NOMO-1 treated with dmso at 0.1 percent for 144 hours (cell line): ENCODE results near the gene FBXO31.

Experiments
- DNase-seq: peaks from one replicate; lab custom pipeline; 2025; ENCODE audit not compliant: unreplicated experiment; lab: John Stamatoyannopoulos, UW

Gene FBXO31

DNA sequence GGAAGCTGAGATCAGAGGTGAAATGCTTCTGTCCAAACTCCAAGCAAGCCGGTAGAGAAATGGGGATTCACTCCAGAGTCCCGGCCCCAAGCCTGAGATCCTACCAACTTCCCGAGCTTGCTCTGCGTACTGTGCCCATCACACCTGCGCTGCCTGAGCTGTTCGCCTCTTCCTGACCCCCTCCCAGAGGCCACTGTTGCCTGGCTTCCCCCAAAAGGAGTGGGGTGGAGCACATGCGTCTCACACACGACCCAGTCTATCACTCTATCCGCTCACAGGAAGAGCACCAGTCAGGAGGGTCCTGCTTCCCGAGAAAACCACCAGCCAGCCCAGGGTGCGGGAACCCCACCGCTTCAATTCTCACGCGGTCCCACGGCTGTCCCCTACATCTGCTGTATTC is 52.9 kb downstream of the FBXO31 start:
- no peak for DNase-seq

GRCh38 chr16:87330257-87330624 is 53.3 kb downstream of the FBXO31 start:
- DNase-seq, result no peak

DNA sequence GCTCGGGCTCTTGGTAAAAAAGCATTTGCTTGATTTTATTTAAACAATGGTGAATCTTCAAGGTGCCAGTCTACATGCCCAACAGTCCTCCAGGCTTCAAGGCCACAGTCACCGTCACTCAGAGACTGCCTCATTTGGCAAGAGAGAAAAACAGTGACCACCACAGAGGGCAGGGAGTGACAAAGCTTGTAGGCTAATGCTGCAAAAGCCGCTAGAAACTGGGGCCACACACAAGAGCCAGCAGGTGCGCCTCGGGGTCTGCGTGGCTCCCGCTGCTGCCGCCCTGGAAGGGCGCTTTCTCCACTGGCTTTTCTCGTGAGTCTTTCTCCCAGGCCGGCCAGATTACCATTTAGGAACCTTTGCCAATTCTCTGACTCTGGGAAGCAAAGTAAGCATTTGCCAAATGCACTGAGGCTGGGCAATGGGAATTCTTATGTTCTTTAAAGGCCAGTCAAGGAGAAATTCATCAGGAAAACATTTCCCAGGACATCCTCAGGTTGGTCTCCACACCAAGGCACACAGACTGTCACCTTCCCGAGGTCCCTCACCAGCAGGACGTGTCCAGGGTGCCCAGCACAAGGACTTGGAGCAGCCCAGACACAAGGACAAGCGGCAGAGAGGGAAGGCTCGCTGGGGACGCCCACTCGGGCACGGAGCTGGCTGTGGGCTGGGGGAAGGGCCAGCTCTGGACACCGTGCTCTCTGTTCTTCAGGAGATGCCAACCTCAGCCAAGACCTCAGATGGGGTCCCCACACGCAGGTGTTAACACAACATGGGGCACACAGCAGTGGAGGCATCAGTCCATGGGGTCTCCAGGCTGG is 53.9 kb downstream of the FBXO31 start:
- DNase-seq, result no peak

- no peak for DNase-seq
These were observed 54.7 kb downstream of the FBXO31 start for GRCh38 chr16:87328846-87329245.

DNA sequence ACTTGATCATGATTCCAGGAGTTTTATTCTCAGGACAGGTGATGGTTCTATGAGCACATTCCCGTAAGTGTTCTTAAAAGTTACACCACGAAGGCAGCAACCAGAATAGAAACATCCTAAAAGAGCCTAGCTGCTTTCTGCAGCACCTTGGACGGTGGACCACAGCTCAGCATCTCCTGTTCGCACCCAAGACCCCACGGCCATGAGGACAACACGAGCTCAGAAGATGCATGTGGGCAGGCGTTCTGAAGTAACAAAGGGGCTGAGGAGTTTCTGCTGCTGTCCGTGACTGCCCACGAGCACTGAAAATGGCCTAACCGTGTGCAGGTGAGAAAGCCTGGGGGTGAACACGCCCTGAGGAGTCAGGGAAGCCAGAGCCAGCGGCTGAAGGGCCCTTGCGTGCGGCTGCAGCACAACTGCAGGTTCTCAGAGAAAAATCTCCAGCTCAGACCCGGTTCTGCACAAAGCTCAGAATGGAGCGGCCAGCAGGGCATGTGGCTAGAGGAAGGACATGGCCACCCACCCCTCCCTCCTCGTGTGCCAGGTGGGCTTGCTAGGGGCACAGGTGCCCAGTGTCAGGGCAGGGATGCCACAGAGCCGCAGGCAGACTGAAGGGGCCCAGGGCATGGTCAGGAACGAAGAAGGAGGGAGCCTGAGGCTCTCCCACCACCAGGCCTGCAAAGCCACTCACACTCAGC is 55.6 kb downstream of the FBXO31 start:
- DNase-seq, result no peak

GRCh38 chr16:87326151-87326571 is 57.4 kb downstream of the FBXO31 start:
- DNase-seq, result no peak

DNA sequence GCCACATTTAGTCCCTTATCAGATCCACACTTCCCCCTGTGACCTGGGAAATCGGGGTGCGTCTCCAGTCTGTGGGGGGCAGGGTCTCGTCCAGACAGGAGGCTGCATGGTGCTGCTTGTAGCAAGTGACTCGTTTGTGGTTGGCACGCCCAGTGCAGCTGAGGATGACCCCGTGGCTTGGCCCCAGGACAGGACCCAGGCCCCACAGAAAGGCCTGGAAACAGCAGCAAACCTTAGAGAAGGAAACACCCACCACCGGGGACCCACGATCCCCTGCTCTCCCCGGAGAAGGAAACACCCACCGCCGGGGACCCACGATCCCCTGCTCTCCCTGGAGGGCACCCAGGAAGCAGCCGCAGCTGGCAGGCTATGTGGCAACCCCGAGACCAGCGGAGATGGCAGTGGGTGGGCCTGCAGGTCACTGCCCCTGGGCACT is 58.1 kb downstream of the FBXO31 start:
- no peak for DNase-seq

DNA sequence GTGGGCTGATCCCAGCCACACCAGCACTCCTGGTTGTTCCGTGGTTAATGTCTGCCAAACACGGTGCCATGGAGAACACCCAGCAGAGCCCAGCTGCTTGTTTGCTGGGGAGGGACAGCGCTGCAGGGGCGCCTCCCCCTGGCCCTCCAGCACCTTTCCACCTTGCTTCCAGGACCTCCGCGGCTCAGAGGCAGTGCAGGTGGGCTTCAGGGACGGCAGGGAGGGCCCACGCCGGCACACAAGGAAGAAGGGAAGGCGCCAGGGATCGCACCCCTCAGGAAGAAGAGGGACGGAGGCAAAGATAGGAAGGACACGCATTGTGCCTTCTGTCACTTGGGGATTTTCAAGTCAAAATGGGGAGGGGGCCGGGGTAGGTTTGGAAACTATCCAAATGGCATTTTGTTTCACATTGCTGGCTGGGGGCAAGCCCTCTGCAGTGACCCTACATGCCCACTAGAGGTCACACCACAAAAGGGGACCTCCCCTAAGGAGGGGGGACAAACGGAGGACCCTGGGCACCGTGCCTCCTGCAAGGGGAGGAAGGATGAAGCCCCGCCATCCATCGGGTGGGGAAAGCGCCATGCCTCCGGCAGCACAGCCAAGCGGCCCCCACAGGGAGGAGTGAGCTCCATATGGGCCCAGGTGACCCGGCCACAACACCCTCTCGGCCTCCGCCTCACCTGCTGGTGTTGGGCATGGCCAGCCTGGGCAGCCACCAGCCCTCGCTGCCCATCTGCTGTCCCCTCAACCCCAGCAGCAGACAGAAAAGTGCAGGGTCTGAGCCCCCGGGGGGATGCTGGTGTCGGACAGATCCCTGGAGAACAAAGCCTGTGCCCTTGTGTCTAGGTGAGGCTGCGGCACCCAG is 58.9 kb downstream of the FBXO31 start:
- DNase-seq, result no peak

DNA sequence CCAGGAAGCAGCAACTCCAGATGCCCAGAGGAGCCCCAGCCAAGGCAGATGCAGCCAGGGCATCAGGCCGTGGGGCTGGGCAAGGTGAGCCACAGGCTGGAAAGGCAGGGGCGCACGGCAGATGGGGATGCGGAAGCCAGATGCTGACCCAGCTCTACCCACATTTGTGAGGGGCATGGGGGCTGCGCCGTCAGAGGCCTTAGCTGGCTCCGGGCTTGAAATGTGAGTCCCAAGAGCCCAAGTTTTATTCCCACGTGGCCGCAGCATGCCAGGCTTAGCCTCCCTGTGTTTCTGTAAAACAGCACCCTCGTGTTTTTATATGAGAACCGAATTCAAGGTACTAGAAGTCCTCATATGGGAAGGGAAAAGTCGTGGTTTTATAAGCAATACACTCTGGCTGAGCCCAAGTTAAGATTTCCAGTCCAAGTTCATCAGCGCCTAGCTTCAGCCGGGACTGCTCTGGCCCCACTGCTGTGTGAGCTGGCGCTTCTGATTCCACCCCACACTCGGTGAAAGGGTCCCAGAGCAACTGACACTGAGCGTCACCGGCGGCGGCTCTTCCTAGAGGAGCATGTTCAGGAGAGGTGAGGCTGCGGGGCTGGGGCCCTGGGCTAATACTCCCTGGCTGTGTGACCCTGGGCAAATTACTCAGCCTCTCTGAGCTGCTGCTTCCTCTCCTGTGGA is 59.7 kb downstream of the FBXO31 start:
- no peak for DNase-seq

DNA sequence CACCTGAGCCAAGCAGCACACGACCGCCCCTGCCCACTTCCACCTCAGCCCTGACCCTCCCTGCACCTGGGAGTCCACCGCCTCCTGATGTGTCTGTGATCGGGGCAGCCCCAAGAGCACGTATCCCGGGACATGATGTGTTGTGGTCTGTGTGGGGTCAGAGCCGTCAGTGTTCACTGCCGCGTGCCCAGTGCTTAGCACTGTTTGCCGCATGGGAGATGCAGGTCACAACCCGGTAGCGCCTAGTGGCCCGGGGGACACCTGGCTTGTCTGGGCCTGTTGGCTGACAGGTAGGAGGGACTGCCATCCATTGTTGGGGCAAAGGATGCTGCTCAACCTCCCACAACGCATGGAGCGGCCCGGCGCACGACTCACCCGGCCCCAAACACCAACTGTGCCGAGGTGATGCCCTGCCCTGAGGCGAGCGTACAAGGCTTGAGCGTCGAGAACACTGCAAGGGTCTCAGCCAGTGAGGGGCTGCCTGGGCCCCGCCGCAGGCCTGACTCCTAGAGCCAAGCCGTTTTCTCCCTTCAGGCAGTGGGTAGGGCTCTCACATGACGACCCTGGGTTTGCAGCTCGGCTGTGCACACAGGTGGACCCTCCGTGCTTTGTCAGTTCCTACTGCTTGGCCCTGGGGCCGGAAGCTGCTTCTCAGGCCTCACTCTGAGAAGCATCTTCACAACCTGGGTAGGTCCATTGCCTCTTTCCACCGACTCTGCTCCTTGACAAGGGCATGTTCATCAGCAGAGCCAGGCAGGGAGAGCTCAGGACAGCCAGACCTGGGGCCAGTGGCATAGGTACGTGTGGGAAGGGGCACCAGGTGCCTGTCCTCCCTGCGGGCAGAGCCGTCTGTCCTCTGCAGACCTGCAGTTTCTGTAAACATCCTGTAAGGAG is 60.5 kb downstream of the FBXO31 start:
- DNase-seq, result no peak

GRCh38 chr16:87322360-87322759 is 61.2 kb downstream of the FBXO31 start:
- no peak for DNase-seq

DNA sequence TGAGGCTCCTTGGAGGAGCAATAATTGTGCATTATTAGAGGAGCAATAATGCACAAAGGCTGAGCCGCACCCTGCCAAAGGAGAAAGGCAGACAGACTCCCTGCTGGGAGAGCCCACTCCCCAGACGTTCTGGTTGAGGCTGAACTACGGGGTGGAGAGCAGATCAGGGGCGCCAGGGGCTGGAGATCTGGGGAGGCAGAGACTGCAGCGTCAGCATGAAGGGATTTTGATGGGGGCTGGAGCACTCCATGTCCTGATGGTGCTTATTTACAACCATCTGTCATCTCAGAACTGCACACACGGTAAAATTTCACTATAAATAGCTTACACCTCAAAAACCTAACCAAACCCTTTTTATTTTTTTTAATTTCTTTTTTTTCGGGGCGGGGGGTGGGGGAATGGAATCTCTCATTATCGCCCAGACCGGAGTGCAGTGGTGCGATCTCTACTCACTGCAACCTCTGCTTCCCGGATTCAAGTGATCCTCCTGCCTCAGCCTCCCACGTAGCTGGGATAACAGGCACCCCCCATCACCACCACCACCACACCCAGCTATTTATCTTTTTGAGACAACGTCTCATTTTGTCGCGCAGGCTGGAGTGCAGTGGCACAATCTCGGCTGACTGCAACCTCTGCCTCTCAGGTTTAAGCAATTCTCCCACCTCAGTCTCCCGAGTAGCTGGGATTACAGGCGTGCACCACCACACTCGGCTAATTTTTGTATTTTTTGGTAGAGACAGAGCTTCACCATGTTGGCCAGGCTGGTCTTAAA is 62.1 kb downstream of the FBXO31 start:
- no peak for DNase-seq

GRCh38 chr16:87320510-87321227 is 62.9 kb downstream of the FBXO31 start:
- no peak for DNase-seq

- DNase-seq, result no peak
These were observed 63.5 kb downstream of the FBXO31 start for GRCh38 chr16:87319997-87320491.

GRCh38 chr16:87319011-87319410 is 64.6 kb downstream of the FBXO31 start:
- DNase-seq, result no peak

DNA sequence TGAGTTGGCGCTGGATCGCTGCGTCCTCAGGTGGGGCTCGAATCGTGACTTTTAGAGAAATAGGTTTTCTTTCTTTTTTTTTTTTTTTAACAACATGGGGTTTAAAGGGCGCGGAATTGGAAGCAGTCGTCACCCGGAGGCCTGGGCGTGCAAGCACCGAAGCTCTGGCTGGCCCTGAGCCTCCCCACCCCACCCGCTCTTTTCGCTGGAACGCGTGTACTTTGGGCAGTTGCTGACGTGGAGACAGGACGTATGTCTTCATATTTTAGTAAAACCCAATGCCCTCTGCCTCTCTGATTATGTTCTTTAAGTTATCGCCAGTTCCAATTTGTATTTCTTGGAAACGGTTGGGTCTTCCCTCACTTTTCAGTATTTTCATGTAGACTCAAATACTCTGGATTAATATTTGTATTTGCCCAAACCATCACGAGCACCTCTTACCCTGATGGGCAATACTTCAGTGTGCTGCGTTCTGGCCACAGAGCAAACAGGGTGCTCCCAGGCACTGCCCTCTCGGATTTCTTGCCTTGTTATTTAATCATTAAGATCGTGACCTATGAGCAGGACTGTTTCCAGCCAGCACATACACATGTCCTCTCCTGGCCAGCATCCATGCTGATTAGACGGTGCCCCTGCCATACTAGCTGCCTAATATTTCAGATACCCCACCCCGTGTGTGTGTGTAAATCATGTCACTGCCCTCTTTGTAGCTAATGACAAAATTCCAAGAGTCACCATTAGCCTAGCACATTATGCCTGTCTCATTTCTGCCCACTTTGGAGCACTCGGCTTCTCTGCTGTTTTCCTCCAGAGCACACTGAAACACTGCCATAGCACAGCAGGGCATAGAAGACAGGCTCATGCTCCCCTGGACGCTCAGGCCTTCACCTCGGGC is 65.6 kb downstream of the FBXO31 start:
- peak; percentile 23 for DNase-seq
